GM10266 (cell line): ENCODE results near the gene P3H3.

Experiments
- DNase-seq: peaks from one replicate; pipeline ENCODE4 v3.0.0; 2012; ENCODE audit errors: extremely low spot score
- TF ChIP-seq, protein P1 (sequence below): IDR thresholded peaks from 2 replicates; pipeline ENCODE4 v1.5.1; 2012; ENCODE audit warnings: mild to moderate bottlenecking, low read depth; ENCODE audit not compliant: control insufficient read depth, insufficient read depth; ENCODE audit errors: missing control alignments

Gene P3H3, protein sequence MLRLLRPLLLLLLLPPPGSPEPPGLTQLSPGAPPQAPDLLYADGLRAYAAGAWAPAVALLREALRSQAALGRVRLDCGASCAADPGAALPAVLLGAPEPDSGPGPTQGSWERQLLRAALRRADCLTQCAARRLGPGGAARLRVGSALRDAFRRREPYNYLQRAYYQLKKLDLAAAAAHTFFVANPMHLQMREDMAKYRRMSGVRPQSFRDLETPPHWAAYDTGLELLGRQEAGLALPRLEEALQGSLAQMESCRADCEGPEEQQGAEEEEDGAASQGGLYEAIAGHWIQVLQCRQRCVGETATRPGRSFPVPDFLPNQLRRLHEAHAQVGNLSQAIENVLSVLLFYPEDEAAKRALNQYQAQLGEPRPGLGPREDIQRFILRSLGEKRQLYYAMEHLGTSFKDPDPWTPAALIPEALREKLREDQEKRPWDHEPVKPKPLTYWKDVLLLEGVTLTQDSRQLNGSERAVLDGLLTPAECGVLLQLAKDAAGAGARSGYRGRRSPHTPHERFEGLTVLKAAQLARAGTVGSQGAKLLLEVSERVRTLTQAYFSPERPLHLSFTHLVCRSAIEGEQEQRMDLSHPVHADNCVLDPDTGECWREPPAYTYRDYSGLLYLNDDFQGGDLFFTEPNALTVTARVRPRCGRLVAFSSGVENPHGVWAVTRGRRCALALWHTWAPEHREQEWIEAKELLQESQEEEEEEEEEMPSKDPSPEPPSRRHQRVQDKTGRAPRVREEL

GRCh38 chr12:6827982-6828780, at the start of gene P3H3:
Gene P3H3, plus strand, starts transcription at chr12:6828407. Its CDS starts 34 bp downstream, at chr12:6828441.
- TF ChIP-seq, protein P1, sequence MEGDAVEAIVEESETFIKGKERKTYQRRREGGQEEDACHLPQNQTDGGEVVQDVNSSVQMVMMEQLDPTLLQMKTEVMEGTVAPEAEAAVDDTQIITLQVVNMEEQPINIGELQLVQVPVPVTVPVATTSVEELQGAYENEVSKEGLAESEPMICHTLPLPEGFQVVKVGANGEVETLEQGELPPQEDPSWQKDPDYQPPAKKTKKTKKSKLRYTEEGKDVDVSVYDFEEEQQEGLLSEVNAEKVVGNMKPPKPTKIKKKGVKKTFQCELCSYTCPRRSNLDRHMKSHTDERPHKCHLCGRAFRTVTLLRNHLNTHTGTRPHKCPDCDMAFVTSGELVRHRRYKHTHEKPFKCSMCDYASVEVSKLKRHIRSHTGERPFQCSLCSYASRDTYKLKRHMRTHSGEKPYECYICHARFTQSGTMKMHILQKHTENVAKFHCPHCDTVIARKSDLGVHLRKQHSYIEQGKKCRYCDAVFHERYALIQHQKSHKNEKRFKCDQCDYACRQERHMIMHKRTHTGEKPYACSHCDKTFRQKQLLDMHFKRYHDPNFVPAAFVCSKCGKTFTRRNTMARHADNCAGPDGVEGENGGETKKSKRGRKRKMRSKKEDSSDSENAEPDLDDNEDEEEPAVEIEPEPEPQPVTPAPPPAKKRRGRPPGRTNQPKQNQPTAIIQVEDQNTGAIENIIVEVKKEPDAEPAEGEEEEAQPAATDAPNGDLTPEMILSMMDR: peak; percentile 40
- DNase-seq: no peak

- peak; percentile 85 for DNase-seq
- TF ChIP-seq, protein P1: peak; percentile 98
Measured at GRCh38 chr12:6778574-6779550, 49.3 kb upstream of the P3H3 start.

GRCh38 chr12:6779708-6780432, 48.3 kb upstream of the P3H3 start:
- TF ChIP-seq, protein P1: no peak
- no peak for DNase-seq

DNA sequence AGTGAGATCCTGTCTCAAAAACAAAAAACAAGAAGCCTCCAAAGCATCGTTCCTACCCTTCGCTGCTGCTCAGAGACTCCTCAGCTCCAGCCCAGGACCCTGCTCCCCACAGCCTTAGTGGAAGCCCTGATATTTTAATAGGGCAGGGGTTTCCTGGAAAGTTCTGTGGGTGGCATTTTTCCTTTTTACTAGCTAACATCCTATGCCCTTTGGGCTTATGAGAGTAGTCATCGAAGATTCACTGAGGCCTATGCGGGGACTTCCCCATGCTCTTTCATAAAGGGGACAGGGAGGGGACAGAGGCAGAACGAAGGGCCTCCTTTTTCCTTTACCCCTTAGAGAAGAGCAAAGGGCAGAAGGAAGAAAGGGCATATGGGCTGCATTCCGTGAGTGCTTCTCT, 47.6 kb upstream of the P3H3 start:
- DNase-seq: no peak
- TF ChIP-seq, protein P1: no peak

- DNase-seq: no peak
- TF ChIP-seq, protein P1: no peak
Measured at GRCh38 chr12:6782119-6782518, 46.1 kb upstream of the P3H3 start.
